Caco-2 (cell line): Measurements from ENCODE around the gene CFAP45. TPM values are rescaled to one million over a fixed set of nuclear protein-coding genes. Genes with fewer than 3 reads are reported as not detected.
A peak's percentile ranks its signal among the peaks of the same experiment; 100 is the strongest.

Experiments
- BruUV-seq: library from RNA; stranded (reverse); fragments of 400-500 nt; replicated peaks from 2 replicates; lab custom pipeline; 2021; lab: Mats Ljungman, UMichigan
- CTCF ChIA-PET: fragments of 300-600 bp; sonication (Branson Sonifier 250); formaldehyde crosslinking; loops from one replicate; lab custom pipeline; 2022; ENCODE audit warnings: antibody characterized with exemption; lab: Charles Lee
- POLR2A ChIA-PET: fragments of 300-600 bp; sonication (Branson Sonifier 250); formaldehyde crosslinking; loops from one replicate; lab custom pipeline; 2022; ENCODE audit warnings: antibody characterized with exemption; lab: Charles Lee
- DNase-seq, 2 experiments: peaks; one replicate each; pipeline versions ENCODE4 v3.0.0 to v3.0.0-alpha.2; 2020 to 2022
- H3K27me3 ChIP-seq: replicated peaks from 2 replicates; pipeline ENCODE4 v1.6.0; 2011; ENCODE audit warnings: low read length; ENCODE audit not compliant: control insufficient read depth, insufficient read depth
- H3K36me3 ChIP-seq: 2 replicates; pipeline ENCODE4 v1.5.1; 2011; ENCODE audit warnings: low read length; ENCODE audit not compliant: control insufficient read depth, insufficient read depth
- H3K4me1 ChIP-seq: fragments of 250-450 bp; sonication (Bioruptor Pico); 2 replicates; pipeline ENCODE4 v1.5.1; 2020; ENCODE audit warnings: mild to moderate bottlenecking
- H3K4me3 ChIP-seq: 2 replicates; pipeline ENCODE4 v1.5.1; 2011; ENCODE audit warnings: low read depth, mild to moderate bottlenecking, control low read depth, low read length
- H3K9me3 ChIP-seq: fragments of 250-450 bp; sonication (Bioruptor Pico); 2 replicates; pipeline ENCODE4 v1.5.1; 2020; ENCODE audit warnings: mild to moderate bottlenecking, moderate library complexity
- H3K27ac Mint-ChIP-seq: one replicate; pipeline ENCODE4 v1.8.0; 2022; ENCODE audit warnings: mixed read lengths; ENCODE audit not compliant: unreplicated experiment
- H3K27me3 Mint-ChIP-seq: one replicate; pipeline ENCODE4 v1.8.0; 2022; ENCODE audit warnings: mixed read lengths; ENCODE audit not compliant: insufficient read depth, unreplicated experiment
- H3K36me3 Mint-ChIP-seq: one replicate; pipeline ENCODE4 v1.8.0; 2022; ENCODE audit warnings: mild to moderate bottlenecking, mixed read lengths; ENCODE audit not compliant: insufficient read depth, unreplicated experiment
- H3K4me1 Mint-ChIP-seq: one replicate; pipeline ENCODE4 v1.8.0; 2022; ENCODE audit warnings: low read depth, mixed read lengths; ENCODE audit not compliant: unreplicated experiment
- H3K4me3 Mint-ChIP-seq: one replicate; pipeline ENCODE4 v1.8.0; 2022; ENCODE audit warnings: mild to moderate bottlenecking, moderate library complexity, mixed read lengths; ENCODE audit not compliant: unreplicated experiment
- H3K9me3 Mint-ChIP-seq: one replicate; pipeline ENCODE4 v1.8.0; 2022; ENCODE audit warnings: mixed read lengths; ENCODE audit not compliant: unreplicated experiment
- intact Hi-C: fragments of 100-400 bp; cut with micrococcal nuclease; formaldehyde crosslinking; loops from one replicate; pipeline ENCODE4 v1.10.0; 2022; ENCODE audit not compliant: unreplicated experiment
- microRNA-seq: library from miRNA; unstranded; fragments of <30 nt; microRNA quantifications from one replicate; pipeline ENCODE4 v1.2.0, GENCODE V29; 2022
- total RNA-seq: library from RNA; stranded (reverse); gene quantifications from 2 replicates; pipeline ENCODE4 v1.2.3, GENCODE V29; 2022
- TF ChIP-seq, protein P1 (sequence below), 2 experiments: fragments of 200-600 bp in 1 of 2; IDR thresholded peaks; 1 replicate in 1 of 2; 2 replicates in 1 of 2; pipeline versions ENCODE4 v1.5.1 to v1.8.0; 2011 to 2022; ENCODE audit warnings: antibody characterized with exemption in 1 of 2, control low read depth in 1 of 2, inconsistent platforms in 1 of 2, low read depth in 1 of 2, low read length in 1 of 2, mild to moderate bottlenecking in 1 of 2, moderate library complexity in 1 of 2; ENCODE audit not compliant: insufficient read depth in 1 of 2, severe bottlenecking in 1 of 2, unreplicated experiment in 1 of 2

CFAP45 gene
- total RNA-seq, 1 experiment from 2014 or later: 1.1 TPM

DNA sequence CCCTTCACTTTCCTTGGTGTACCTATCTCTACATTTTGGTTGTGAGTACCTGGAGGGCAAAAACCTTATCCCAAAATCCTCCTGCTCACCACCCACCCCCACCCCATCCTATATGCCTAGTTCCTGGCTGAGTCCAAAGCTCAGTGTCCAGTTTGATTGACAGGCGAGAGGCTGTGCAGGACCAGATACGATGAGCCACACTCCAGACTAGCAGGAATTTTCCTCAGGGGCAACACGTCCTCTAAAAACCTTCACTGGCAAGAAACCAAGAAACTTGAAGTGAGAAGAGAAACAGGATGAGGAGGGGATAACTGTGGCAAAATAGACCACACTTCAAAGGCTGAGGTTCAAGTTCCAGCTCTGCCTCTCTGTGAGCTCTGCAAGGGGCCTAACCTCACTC lies 74.4 kb downstream of the CFAP45 start:
- Mint-ChIP-seq H3K4me1 (peaks cover 15% of the 10 kb centered on the region), H3K4me3 (no peak overlapping the region), H3K27me3 (no peaks in the 10 kb centered on the region), H3K27ac (peak overlapping the region; percentile 19), H3K36me3 (no peaks in the 10 kb centered on the region), H3K9me3 (no peaks in the 10 kb centered on the region)
- TF ChIP-seq, protein P1, sequence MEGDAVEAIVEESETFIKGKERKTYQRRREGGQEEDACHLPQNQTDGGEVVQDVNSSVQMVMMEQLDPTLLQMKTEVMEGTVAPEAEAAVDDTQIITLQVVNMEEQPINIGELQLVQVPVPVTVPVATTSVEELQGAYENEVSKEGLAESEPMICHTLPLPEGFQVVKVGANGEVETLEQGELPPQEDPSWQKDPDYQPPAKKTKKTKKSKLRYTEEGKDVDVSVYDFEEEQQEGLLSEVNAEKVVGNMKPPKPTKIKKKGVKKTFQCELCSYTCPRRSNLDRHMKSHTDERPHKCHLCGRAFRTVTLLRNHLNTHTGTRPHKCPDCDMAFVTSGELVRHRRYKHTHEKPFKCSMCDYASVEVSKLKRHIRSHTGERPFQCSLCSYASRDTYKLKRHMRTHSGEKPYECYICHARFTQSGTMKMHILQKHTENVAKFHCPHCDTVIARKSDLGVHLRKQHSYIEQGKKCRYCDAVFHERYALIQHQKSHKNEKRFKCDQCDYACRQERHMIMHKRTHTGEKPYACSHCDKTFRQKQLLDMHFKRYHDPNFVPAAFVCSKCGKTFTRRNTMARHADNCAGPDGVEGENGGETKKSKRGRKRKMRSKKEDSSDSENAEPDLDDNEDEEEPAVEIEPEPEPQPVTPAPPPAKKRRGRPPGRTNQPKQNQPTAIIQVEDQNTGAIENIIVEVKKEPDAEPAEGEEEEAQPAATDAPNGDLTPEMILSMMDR (IDR thresholded peaks at IDR 0.05; ENCODE audit: insufficient read depth in 1 of 2, low read depth in 1 of 2, low read length in 1 of 2, severe bottlenecking in 1 of 2, unreplicated experiment in 1 of 2): no peak
- intact Hi-C loops: no loop called here
- Histone ChIP-seq H3K4me1 (peaks cover 5% of the 10 kb centered on the region), H3K36me3 (no peaks in the 10 kb centered on the region), H3K4me3 (no peak overlapping the region), H3K9me3 (no peaks in the 10 kb centered on the region), H3K27me3 (no peaks in the 10 kb centered on the region)
- CTCF ChIA-PET: interaction anchor here (0.7 to 1.0 kb wide), 2 partner anchors 27 to 45 kb away, joined by 3 to 4 read pairs; partner anchors contain the start of gene DUSP23
- BruUV-seq: no TSS peak
- POLR2A ChIA-PET: no interaction called here
- no peak for DNase-seq

DNA sequence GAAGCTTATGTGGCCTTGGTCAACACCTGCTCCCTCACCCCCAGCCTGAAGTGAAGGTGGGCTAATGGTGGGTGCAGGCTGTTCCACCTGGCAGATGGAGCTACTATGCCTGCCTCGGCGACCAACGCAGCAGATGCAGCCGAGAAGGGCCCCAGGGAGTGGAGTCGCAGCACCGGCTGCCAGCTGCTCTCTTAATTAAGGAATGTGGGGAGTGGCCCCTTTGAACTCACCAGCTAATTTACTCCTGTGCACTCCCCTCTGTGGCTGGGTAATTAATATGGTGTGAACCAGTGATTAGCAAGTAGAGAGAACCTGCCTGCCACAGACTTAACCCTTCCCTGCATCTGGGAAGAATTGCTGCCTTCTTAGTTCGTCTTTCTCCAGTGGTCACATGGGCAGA lies 76.6 kb downstream of the CFAP45 start:
- POLR2A ChIA-PET: no interaction called here

More for the DNA sequence above, 76.6 kb downstream of the CFAP45 start:
- intact Hi-C loops: no loop called here
- Histone ChIP-seq H3K9me3 (no peaks in the 10 kb centered on the region), H3K27me3 (no peaks in the 10 kb centered on the region), H3K36me3 (no peaks in the 10 kb centered on the region), H3K4me3 (no peak overlapping the region), H3K4me1 (peaks cover 5% of the 10 kb centered on the region)
- H3K9me3 Mint-ChIP-seq: no peaks in the 10 kb centered on the region
- no peak overlapping the region for H3K27ac Mint-ChIP-seq
- H3K4me1 Mint-ChIP-seq: peaks cover 15% of the 10 kb centered on the region
- no TSS peak for BruUV-seq
- H3K36me3 Mint-ChIP-seq: no peaks in the 10 kb centered on the region
- TF ChIP-seq, protein P1 (IDR thresholded peaks at IDR 0.05; ENCODE audit: insufficient read depth in 1 of 2, low read depth in 1 of 2, low read length in 1 of 2, severe bottlenecking in 1 of 2, unreplicated experiment in 1 of 2): no peak
- DNase-seq: no peak
- H3K27me3 Mint-ChIP-seq: no peaks in the 10 kb centered on the region
- CTCF ChIA-PET: interaction anchor here (0.6 to 0.7 kb wide), 2 partner anchors 25 to 39 kb away, joined by 3 read pairs; no protein-coding TSS in a partner anchor
- no peak overlapping the region for H3K4me3 Mint-ChIP-seq

Small RNA genes lying within 50 kb of the gene (microRNA-seq; reads per million reads assigned to microRNA genes)
- not detected for gene MIR4259

Other genes starting within 250 kb of the CFAP45 start
- gene CRP, start 185.6 kb downstream of the CFAP45 start, total RNA-seq: not detected in 2 replicates
- 40.5 and 44.5 TPM in 2 replicates for gene DUSP23, start 119.2 kb downstream of the CFAP45 start, total RNA-seq
- not detected in 2 replicates for gene FCRL6, start 97.8 kb downstream of the CFAP45 start, total RNA-seq
- not detected in 2 replicates for gene SLAMF8, start 73.3 kb downstream of the CFAP45 start, total RNA-seq
- not detected in 2 replicates for gene VSIG8, start 37.5 kb downstream of the CFAP45 start, total RNA-seq
- gene TAGLN2, start 25.3 kb upstream of the CFAP45 start, total RNA-seq: 518 and 531 TPM in 2 replicates
- 19.6 and 21.2 TPM in 2 replicates for gene IGSF9, start 45.4 kb upstream of the CFAP45 start, total RNA-seq
- 0.36 TPM in 1 of 2 replicates, not detected in the other for gene SLAMF9, start 54.1 kb upstream of the CFAP45 start, total RNA-seq
- 5.5 and 5.7 TPM in 2 replicates for gene PIGM, start 131.8 kb upstream of the CFAP45 start, total RNA-seq
- gene KCNJ10, start 170.0 kb upstream of the CFAP45 start, total RNA-seq: 0.58 and 0.68 TPM in 2 replicates
- gene KCNJ9, start 181.4 kb upstream of the CFAP45 start, total RNA-seq: not detected in 2 replicates
- gene IGSF8, start 198.5 kb upstream of the CFAP45 start, total RNA-seq: 15.4 and 16.0 TPM in 2 replicates
- gene ATP1A2, start 215.6 kb upstream of the CFAP45 start, total RNA-seq: 0.36 TPM in 1 of 2 replicates, not detected in the other